Measurements from ENCODE around the gene AVP. TPM values are rescaled to one million over a fixed set of nuclear protein-coding genes. Genes with fewer than 3 reads are reported as not detected.
A peak's percentile ranks its signal among the peaks of the same experiment; 100 is the strongest.
"Not testable (repeated sequence)": the region's sequence is repeated elsewhere in the genome, so short reads cannot be mapped to it uniquely, and the experiment has no call there.

The AVP gene
- total and polyA plus RNA-seq, 4 donors, result not detected

DNA sequence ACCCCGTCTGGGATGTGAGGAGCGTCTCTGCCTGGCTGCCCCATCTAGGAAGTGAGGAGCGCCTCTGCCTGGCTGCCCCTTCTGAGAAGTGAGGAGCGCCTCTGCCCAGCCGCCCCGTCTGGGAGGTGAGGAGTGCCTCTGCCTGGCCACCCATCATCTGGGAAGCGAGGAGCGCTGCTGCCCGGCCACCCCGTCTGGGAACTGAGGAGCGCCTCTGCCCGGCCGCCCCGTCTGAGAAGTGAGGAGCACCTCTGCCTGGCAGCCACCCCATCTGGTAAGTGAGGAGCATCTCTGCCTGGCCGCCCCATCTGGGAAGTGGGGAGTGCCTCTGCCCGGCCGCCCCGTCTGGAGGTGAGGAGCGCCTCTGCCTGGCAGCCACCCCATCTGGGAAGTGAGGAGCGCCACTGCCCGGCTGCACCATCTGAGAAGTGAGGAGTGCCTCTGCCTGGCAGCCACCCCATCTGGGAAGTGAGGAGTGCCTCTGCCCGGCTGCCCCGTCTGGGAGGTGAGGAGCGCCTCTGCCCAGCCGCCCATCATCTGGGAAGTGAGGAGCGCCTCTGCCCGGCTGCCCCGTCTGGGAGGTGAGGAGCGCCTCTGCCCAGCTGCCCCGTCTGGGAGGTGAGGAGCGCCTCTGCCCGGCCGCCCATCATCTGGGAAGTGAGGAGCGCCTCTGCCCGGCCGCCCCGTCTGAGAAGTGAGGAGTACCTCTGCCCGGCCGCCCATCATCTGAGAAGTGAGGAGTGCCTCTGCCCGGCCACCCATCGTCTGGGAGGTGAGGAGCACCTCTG lies 40.4 kb upstream of the AVP start:
- H3K4me3 ChIP-seq (ENCODE audit: low read length in 2 of 2); H3K27ac ChIP-seq (ENCODE audit: low read depth in 1 of 2, low read length in 2 of 2); H3K9me3 ChIP-seq (ENCODE audit: control insufficient read depth, low read length); intact Hi-C loops (cut with DNase I); H3K36me3 ChIP-seq (ENCODE audit: control insufficient read depth in 1 of 2, insufficient read depth in 2 of 2, low read length in 1 of 2); ATAC-seq (ENCODE audit: low FRiP score); H3K27me3 ChIP-seq (ENCODE audit: control insufficient read depth in 1 of 2, insufficient read depth in 2 of 2, low read length in 1 of 2); H3K4me1 ChIP-seq (ENCODE audit: control insufficient read depth in 1 of 2, insufficient read depth in 2 of 2, low read length in 2 of 2); DNase-seq: not testable (repeated sequence)
- 97 to 98% methylated on average over 41 of the region's 41 CpGs for WGBS, 2 donors

DNA sequence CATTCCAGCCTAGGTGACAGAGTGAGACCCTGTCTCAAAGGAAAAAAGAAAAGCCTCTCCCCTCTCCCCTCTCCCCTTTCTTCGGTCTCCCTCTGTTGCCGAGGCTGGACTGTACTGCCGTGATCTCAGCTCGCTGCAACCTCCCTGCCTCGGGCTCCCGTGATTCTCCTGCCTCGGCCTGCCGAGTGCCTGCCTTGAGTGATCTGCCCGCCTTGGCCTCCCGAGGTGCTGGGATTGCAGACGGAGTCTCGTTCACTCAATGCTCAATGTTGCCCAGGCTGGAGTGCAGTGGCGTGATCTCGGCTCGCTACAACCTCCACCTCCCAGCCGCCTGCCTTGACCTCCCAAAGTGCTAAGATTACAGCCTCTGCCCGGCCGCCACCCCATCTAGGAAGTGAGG lies 39.6 kb upstream of the AVP start:
- H3K4me1 ChIP-seq (ENCODE audit: control insufficient read depth in 1 of 2, insufficient read depth in 2 of 2, low read length in 2 of 2); H3K27me3 ChIP-seq (ENCODE audit: control insufficient read depth in 1 of 2, insufficient read depth in 2 of 2, low read length in 1 of 2); H3K27ac ChIP-seq (ENCODE audit: low read depth in 1 of 2, low read length in 2 of 2); H3K9me3 ChIP-seq (ENCODE audit: control insufficient read depth, low read length); ATAC-seq (ENCODE audit: low FRiP score); H3K4me3 ChIP-seq (ENCODE audit: low read length in 2 of 2); H3K36me3 ChIP-seq (ENCODE audit: control insufficient read depth in 1 of 2, insufficient read depth in 2 of 2, low read length in 1 of 2); DNase-seq; intact Hi-C loops (cut with DNase I): not testable (repeated sequence)
- 98% methylated on average over 16 to 18 of the region's 18 CpGs for WGBS, 2 donors

DNA sequence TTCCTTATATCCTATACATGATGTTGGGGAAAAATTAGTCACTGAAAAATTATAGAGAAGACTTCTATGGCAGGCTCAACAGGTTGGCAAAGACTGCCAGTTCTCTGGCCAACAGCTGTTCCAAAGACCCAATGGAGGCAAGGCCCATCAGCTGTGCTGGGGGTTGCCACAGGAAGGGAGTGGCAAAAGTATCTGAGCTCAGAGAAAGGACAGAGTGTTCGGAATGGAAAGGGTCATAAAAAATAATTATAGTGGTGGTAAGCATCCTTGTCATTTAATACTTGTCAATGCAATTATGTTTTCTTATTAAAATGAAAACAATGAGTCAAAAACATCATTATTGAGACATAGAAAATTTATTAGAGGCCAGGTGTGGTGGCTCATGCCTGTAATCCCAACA lies 39.0 kb upstream of the AVP start:
- no peaks in the 10 kb centered on the region for H3K9me3 ChIP-seq (ENCODE audit: control insufficient read depth, low read length)
- no peak overlapping the region for H3K27ac ChIP-seq (ENCODE audit: low read depth in 1 of 2, low read length in 2 of 2)
- intact Hi-C loops (cut with DNase I), result no loop called here
- ATAC-seq (ENCODE audit: low FRiP score) (no peak), DNase-seq (no peak)
- WGBS, 2 donors, result 97 to 100% methylated on average over 1 of the region's 1 CpG
- H3K4me3 ChIP-seq (ENCODE audit: low read length in 2 of 2), result no peak overlapping the region
- H3K27me3 ChIP-seq (ENCODE audit: control insufficient read depth in 1 of 2, insufficient read depth in 2 of 2, low read length in 1 of 2), result no peaks in the 10 kb centered on the region
- no peaks in the 10 kb centered on the region for H3K4me1 ChIP-seq (ENCODE audit: control insufficient read depth in 1 of 2, insufficient read depth in 2 of 2, low read length in 2 of 2)
- peaks cover 1 to 2% of the 10 kb centered on the region in 2 donors for H3K36me3 ChIP-seq (ENCODE audit: control insufficient read depth in 1 of 2, insufficient read depth in 2 of 2, low read length in 1 of 2)

DNA sequence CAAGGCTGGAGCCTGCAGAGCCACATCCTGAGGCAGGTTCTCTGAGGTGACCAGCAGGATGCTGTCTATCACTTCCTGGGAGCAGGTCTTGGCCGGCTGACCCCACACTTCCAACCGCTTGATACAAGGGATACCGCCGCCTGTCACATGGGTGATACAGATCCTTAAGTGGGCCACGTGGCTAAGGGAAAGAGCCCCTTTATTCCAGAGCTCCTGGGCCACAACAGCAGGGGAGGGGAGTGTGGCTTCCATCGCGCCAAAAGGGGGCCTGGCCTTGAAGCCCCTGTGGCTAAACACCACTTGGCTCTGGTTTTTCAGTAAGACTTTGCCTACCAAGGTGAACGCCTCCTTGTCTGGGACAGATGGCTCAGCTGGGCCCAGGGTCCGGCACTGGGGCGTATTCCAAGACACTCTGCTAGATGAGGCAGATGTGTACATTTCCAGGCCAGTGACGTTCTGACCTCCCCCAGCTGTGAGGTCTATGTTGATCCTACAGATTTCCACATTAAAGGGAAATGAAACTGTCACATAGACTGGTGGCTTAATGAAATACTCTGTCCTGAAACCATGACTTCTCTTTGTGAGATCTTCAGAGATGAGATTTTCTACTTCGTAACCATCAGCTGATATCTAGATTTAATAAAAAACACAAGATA lies 37.6 kb upstream of the AVP start:
- intact Hi-C loops (cut with DNase I), result no loop called here
- peaks cover 1 to 2% of the 10 kb centered on the region in 2 donors for H3K36me3 ChIP-seq (ENCODE audit: control insufficient read depth in 1 of 2, insufficient read depth in 2 of 2, low read length in 1 of 2)
- no peak overlapping the region for H3K27ac ChIP-seq (ENCODE audit: low read depth in 1 of 2, low read length in 2 of 2)
- H3K27me3 ChIP-seq (ENCODE audit: control insufficient read depth in 1 of 2, insufficient read depth in 2 of 2, low read length in 1 of 2), result no peaks in the 10 kb centered on the region
- H3K9me3 ChIP-seq (ENCODE audit: control insufficient read depth, low read length), result no peaks in the 10 kb centered on the region
- no peak overlapping the region for H3K4me3 ChIP-seq (ENCODE audit: low read length in 2 of 2)
- 89 to 94% methylated on average over 12 of the region's 12 CpGs for WGBS, 2 donors
- no peaks in the 10 kb centered on the region for H3K4me1 ChIP-seq (ENCODE audit: control insufficient read depth in 1 of 2, insufficient read depth in 2 of 2, low read length in 2 of 2)
- no peak for DNase-seq
- peak; percentile 40 for ATAC-seq (ENCODE audit: low FRiP score)

DNA sequence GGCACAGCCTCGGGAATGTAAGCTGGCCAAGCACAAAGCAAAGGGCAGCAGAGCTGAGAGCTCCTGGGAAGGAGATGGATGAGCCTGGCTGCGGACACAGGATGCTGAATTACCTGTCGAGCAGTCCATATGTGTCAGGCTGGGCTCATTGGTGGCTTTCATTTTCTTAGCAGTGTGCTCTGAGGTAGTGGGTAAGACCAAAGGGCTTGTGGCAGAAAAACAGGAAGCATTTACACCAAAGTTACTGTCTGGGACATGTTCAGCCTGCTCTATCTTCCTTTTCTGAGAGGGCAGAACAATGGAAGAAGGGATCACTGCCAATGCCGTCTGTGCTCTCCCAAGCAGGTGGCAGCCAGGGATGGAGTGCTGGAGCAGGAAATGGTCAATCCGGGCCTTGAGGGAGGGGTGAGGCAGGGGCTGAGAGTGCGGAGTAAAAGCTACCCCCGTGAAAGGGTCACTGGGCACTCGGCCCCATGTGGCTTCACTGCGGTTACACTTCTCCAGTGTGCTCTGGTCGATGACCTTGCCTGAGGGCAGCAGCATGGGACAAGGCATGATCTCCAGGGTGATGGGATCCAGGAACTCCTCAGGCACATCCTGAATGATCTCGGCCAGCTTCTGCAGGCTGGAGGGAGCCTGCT lies 36.9 kb upstream of the AVP start:
- Histone ChIP-seq H3K36me3 (ENCODE audit: control insufficient read depth in 1 of 2, insufficient read depth in 2 of 2, low read length in 1 of 2) (peaks cover 1 to 2% of the 10 kb centered on the region in 2 donors), H3K27ac (ENCODE audit: low read depth in 1 of 2, low read length in 2 of 2) (no peak overlapping the region), H3K27me3 (ENCODE audit: control insufficient read depth in 1 of 2, insufficient read depth in 2 of 2, low read length in 1 of 2) (no peaks in the 10 kb centered on the region), H3K4me1 (ENCODE audit: control insufficient read depth in 1 of 2, insufficient read depth in 2 of 2, low read length in 2 of 2) (no peaks in the 10 kb centered on the region), H3K9me3 (ENCODE audit: control insufficient read depth, low read length) (no peaks in the 10 kb centered on the region), H3K4me3 (ENCODE audit: low read length in 2 of 2) (no peak overlapping the region)
- DNase-seq (no peak), ATAC-seq (ENCODE audit: low FRiP score) (no peak)
- 82 to 86% methylated on average over 11 of the region's 11 CpGs for WGBS, 2 donors
- intact Hi-C loops (cut with DNase I), result no loop called here

DNA sequence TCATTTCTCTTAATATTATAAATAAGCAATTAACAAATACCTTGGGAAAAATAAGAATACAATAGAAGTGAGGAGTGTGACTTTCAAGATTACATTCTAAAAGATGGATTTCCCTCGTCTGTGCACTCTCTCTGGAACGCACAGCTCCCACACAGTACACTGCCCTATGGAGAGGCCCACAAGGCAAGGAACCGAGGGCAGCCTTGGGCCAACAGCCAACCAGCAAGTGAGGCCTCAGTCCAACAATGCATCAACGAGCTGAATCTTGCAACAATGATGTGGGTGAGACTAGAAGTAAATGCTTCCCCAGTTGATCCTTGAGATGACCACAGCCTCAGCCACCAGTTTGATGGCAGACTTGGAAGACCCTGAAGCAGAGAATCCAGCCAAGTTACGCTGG lies 34.5 kb upstream of the AVP start:
- no peaks in the 10 kb centered on the region for H3K27me3 ChIP-seq (ENCODE audit: control insufficient read depth in 1 of 2, insufficient read depth in 2 of 2, low read length in 1 of 2)
- H3K4me1 ChIP-seq (ENCODE audit: control insufficient read depth in 1 of 2, insufficient read depth in 2 of 2, low read length in 2 of 2), result no peaks in the 10 kb centered on the region
- H3K9me3 ChIP-seq (ENCODE audit: control insufficient read depth, low read length), result no peaks in the 10 kb centered on the region
- ATAC-seq (ENCODE audit: low FRiP score), result no peak
- DNase-seq, result no peak
- intact Hi-C loops (cut with DNase I), result loop anchor here (5.0 kb wide), 1 partner anchor 67 kb away; no protein-coding TSS in a partner anchor
- H3K36me3 ChIP-seq (ENCODE audit: control insufficient read depth in 1 of 2, insufficient read depth in 2 of 2, low read length in 1 of 2), result peaks cover 1 to 2% of the 10 kb centered on the region in 2 donors
- H3K27ac ChIP-seq (ENCODE audit: low read depth in 1 of 2, low read length in 2 of 2), result no peak overlapping the region
- WGBS, 2 donors, result 55 to 61% methylated on average over 5 of the region's 5 CpGs
- no peak overlapping the region for H3K4me3 ChIP-seq (ENCODE audit: low read length in 2 of 2)

DNA sequence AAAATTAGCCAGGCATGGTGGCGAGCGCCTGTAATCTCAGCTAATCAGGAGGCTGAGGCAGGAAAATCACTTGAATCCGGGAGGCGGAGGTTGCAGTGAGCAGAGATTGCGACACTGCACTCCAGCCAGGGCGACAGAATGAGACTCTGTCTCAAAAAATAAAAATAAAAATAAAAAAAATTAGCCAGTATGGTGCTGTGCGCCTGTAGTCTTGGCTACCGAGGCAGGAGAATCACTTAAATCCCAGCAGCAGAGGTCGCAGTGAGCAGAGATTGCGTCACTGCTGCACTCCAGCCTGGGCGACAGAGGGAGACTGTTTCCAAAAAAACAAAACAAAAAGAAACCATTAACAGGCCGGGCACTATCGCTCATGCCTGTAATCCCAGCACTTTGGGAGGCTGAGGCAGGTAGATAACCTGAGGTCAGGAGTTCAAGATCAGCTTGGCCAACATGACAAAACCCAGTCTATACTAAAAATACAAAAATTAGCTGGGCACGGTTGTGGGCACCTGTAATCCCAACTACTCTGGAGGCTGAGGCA lies 33.4 kb upstream of the AVP start:
- not testable (repeated sequence) for H3K4me1 ChIP-seq (ENCODE audit: control insufficient read depth in 1 of 2, insufficient read depth in 2 of 2, low read length in 2 of 2); H3K27ac ChIP-seq (ENCODE audit: low read depth in 1 of 2, low read length in 2 of 2); H3K4me3 ChIP-seq (ENCODE audit: low read length in 2 of 2); H3K27me3 ChIP-seq (ENCODE audit: control insufficient read depth in 1 of 2, insufficient read depth in 2 of 2, low read length in 1 of 2); H3K36me3 ChIP-seq (ENCODE audit: control insufficient read depth in 1 of 2, insufficient read depth in 2 of 2, low read length in 1 of 2); H3K9me3 ChIP-seq (ENCODE audit: control insufficient read depth, low read length)
- 49 to 54% methylated on average over 14 of the region's 14 CpGs for WGBS, 2 donors
- intact Hi-C loops (cut with DNase I), result loop anchor here (5.0 kb wide), 1 partner anchor 66 kb away; no protein-coding TSS in a partner anchor
- peak; percentile 86 for ATAC-seq (ENCODE audit: low FRiP score)
- peak; percentile 79 for DNase-seq

DNA sequence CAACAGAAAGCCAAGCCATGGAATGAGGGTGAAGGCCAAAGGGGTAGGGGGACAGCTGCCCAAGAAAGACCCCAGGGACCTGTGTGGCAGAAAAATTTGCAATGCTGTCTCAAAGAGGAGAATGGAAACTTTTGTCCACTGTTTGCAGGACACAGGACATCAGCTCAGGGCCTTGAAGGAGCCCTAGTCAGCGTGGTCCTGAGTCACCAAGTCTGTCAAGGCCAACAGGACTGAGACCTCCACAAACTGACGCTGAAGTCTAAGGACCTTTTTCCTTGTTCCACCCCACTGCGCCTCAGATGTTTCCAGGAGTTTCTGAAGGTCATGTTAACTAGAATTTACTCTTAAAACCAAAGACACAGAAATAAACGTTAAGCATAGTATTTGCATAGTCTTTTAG lies 31.8 kb upstream of the AVP start:
- no peaks in the 10 kb centered on the region for H3K4me1 ChIP-seq (ENCODE audit: control insufficient read depth in 1 of 2, insufficient read depth in 2 of 2, low read length in 2 of 2)
- no peak for ATAC-seq (ENCODE audit: low FRiP score)
- intact Hi-C loops (cut with DNase I), result loop anchor here (5.0 kb wide), 1 partner anchor 64 kb away; no protein-coding TSS in a partner anchor

More for the DNA sequence above, 31.8 kb upstream of the AVP start:
- no peak overlapping the region for H3K27ac ChIP-seq (ENCODE audit: low read depth in 1 of 2, low read length in 2 of 2)
- H3K36me3 ChIP-seq (ENCODE audit: control insufficient read depth in 1 of 2, insufficient read depth in 2 of 2, low read length in 1 of 2), result peaks cover 0 to 2% of the 10 kb centered on the region in 2 donors
- no peak for DNase-seq
- H3K9me3 ChIP-seq (ENCODE audit: control insufficient read depth, low read length), result no peaks in the 10 kb centered on the region
- H3K27me3 ChIP-seq (ENCODE audit: control insufficient read depth in 1 of 2, insufficient read depth in 2 of 2, low read length in 1 of 2), result no peaks in the 10 kb centered on the region
- whole genome bisulfite sequencing, 2 donors, result 87 to 89% methylated on average over 4 of the region's 4 CpGs
- H3K4me3 ChIP-seq (ENCODE audit: low read length in 2 of 2), result no peak overlapping the region
